Lung (tissue), 12 donors: Measurements from ENCODE around the gene MYLK. TPM values are rescaled to one million over a fixed set of nuclear protein-coding genes. Genes with fewer than 3 reads are reported as not detected.

ENCODE experiments used
- ATAC-seq: fragments of 200-7000 bp; cut with Tn5 transposase; one replicate; pipeline ENCODE4 v1.9.1; 2020; ENCODE audit warnings: moderate number of reproducible peaks; ENCODE audit not compliant: insufficient read depth, low FRiP score
- DNase-seq, 3 donors: peaks; one replicate each; pipeline ENCODE4 v3.0.0-alpha.2; 2013 to 2017
- H3K27ac ChIP-seq, 2 donors: one replicate each; pipeline ENCODE4 v1.5.1; 2013; ENCODE audit warnings: mild to moderate bottlenecking in 2 of 2, moderate library complexity in 2 of 2, control low read depth in 1 of 2, inconsistent platforms in 1 of 2, low read depth in 1 of 2, low read length in 1 of 2
- H3K27me3 ChIP-seq, 3 donors: one replicate each; pipeline ENCODE4 v1.5.1; 2013; ENCODE audit warnings: low read length in 2 of 3; ENCODE audit not compliant: control insufficient read depth in 3 of 3, insufficient read depth in 3 of 3
- H3K36me3 ChIP-seq, 4 donors: one replicate each; pipeline ENCODE4 v1.5.1; 2013; ENCODE audit warnings: low read length in 4 of 4, mild to moderate bottlenecking in 1 of 4, moderate library complexity in 1 of 4; ENCODE audit not compliant: control insufficient read depth in 4 of 4, insufficient read depth in 4 of 4
- H3K4me1 ChIP-seq, 5 donors: one replicate each; pipeline ENCODE4 v1.5.1; 2013; ENCODE audit warnings: low read length in 5 of 5, mild to moderate bottlenecking in 2 of 5, moderate library complexity in 1 of 5; ENCODE audit not compliant: control insufficient read depth in 5 of 5, insufficient read depth in 5 of 5
- H3K4me3 ChIP-seq: one replicate; pipeline ENCODE4 v1.5.1; 2013; ENCODE audit warnings: mild to moderate bottlenecking, control low read depth, moderate library complexity
- H3K9ac ChIP-seq, 2 donors: one replicate each; pipeline ENCODE4 v1.5.1; 2013; ENCODE audit warnings: low read length in 2 of 2, control low read depth in 1 of 2; ENCODE audit not compliant: insufficient read depth in 1 of 2
- H3K9me3 ChIP-seq, 4 donors: one replicate each; pipeline ENCODE4 v1.5.1; 2013; ENCODE audit warnings: low read length in 3 of 4, mild to moderate bottlenecking in 1 of 4, moderate library complexity in 1 of 4; ENCODE audit not compliant: control insufficient read depth in 4 of 4, insufficient read depth in 3 of 4
- WGBS, 2 donors: extraction: QIAGEN DNeasy Blood & Tissue Kit; methylation state at CpG; one replicate each; pipeline ENCODE4 v1.1.7; 2013; 5-methylcytosine and 5-hydroxymethylcytosine counted together
- polyA plus RNA-seq, 2 donors: library from polyadenylated mRNA; stranded (reverse); fragments of 200-250 nt; gene quantifications; one replicate each; pipeline ENCODE4 v1.2.1, GENCODE V29; 2013
- total RNA-seq, 2 donors: library from RNA; depleted of rRNA in 1 of 2; stranded (reverse); fragments of >200 nt in 1 of 2; gene quantifications; one replicate each; pipeline ENCODE4 v1.2.1, GENCODE V29; 2014 to 2021
- TF ChIP-seq, protein P1 (sequence below): IDR thresholded peaks from 2 replicates; pipeline ENCODE4 v1.5.1; 2012; ENCODE audit warnings: mild to moderate bottlenecking; ENCODE audit errors: control extremely low read depth, extremely low read depth
- donor health status: control.
- donor health status: control.
- donor health status: Bipolar disorder and iron deficiency.
- donor health status: healthy.
- donor health status: DM: yes; HTN: yes; CAD: no.

MYLK gene
- total and polyA plus RNA-seq, 4 donors, result 23.3 to 324 (median 112) TPM

DNA sequence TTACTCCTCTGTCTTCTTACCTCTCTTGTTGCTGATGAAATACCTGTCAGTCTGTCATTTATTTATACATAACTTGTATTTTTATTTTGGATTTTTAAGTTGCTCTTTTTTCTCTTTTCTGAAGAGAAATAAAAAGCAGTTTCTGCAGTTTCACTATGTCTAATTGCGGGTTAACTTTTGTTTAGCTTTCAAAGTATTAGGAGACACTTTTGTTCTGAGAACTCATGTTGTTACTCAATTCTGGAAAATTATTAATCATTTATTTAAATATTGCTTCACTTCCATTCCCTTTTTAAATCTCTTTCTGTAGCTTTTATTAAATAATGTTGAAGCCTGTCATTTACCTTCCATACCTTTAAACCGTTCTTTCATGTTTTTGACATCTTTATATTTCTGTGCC lies 29.2 kb downstream of the MYLK start:
- H3K9me3 ChIP-seq, result peaks cover 0 to 5% (median 0%) of the 10 kb centered on the region in 4 donors
- H3K36me3 ChIP-seq, result no peaks in the 10 kb centered on the region
- H3K27ac ChIP-seq, result no peak overlapping the region
- H3K4me3 ChIP-seq, result no peak overlapping the region
- TF ChIP-seq, protein P1, sequence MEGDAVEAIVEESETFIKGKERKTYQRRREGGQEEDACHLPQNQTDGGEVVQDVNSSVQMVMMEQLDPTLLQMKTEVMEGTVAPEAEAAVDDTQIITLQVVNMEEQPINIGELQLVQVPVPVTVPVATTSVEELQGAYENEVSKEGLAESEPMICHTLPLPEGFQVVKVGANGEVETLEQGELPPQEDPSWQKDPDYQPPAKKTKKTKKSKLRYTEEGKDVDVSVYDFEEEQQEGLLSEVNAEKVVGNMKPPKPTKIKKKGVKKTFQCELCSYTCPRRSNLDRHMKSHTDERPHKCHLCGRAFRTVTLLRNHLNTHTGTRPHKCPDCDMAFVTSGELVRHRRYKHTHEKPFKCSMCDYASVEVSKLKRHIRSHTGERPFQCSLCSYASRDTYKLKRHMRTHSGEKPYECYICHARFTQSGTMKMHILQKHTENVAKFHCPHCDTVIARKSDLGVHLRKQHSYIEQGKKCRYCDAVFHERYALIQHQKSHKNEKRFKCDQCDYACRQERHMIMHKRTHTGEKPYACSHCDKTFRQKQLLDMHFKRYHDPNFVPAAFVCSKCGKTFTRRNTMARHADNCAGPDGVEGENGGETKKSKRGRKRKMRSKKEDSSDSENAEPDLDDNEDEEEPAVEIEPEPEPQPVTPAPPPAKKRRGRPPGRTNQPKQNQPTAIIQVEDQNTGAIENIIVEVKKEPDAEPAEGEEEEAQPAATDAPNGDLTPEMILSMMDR, result no peak
- 90 to 91% methylated on average over 2 of the region's 2 CpGs for WGBS, 2 donors
- ATAC-seq (no peak), DNase-seq (no peak)
- no peak overlapping the region for H3K9ac ChIP-seq
- H3K4me1 ChIP-seq, result peaks cover 0 to 5% (median 0%) of the 10 kb centered on the region in 5 donors
- no peaks in the 10 kb centered on the region for H3K27me3 ChIP-seq

DNA sequence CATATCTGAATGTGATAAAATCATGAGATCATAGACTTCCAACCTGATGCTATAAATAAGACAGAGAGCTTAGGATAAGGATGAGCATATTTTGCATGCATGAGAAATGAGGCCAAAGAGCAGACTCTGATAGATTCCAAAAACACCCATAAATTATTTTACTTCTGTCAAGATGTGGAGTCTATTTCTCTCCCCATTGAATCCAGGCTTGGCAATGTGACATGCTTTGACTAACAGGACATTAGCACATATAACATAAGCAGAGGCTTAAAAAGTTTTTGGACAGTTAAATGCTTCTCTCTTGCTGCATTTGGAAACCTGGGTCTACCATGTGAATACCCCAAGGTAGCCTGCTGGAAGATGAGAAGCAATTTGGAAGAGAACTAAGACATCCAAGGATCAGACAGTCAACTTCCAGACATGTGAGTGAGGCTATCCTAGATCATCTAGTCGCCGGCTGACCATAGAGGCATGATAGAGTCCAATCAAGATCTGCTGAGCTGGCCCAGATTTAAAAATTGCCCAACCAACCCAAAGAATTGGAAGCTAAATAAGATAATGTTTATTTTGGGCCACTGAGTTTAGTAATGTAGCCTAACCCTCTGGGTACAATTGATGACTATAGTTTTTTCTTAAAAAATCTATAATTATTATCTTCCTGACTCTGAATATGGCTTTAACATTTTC lies 30.3 kb downstream of the MYLK start:
- H3K9ac ChIP-seq, result no peak overlapping the region
- WGBS, 2 donors, result 80 to 88% methylated on average over 2 of the region's 2 CpGs

DNA sequence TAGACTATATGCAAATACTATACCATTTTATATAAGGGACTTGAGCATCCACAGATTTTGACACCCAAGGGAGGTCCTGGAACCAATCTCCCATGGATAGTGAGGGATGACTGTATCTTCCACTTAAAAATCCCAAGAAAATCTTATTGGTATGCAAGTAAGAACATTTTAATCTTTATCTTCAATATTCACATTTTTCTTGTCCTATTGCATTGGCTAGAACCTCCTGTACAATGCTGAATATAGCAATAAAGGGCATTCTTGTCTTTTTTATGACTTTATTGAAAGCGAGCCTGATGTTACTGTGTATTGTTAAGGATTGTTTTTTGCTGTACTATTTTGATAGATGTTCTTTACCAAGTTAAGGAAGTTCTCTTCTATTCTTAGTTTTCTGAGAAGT lies 36.9 kb downstream of the MYLK start:
- Histone ChIP-seq H3K9ac (no peak overlapping the region), H3K27ac (no peak overlapping the region), H3K9me3 (peaks cover 0 to 11% (median 4%) of the 10 kb centered on the region in 4 donors), H3K36me3 (peaks cover 0 to 7% (median 0%) of the 10 kb centered on the region in 4 donors), H3K4me3 (no peak overlapping the region), H3K27me3 (no peaks in the 10 kb centered on the region), H3K4me1 (no peaks in the 10 kb centered on the region)
- ATAC-seq, result no peak
- TF ChIP-seq, protein P1, result no peak
- 83 to 87% methylated on average over 1 of the region's 1 CpG for WGBS, 2 donors
- no peak for DNase-seq

More for the DNA sequence above, 30.3 kb downstream of the MYLK start:
- ATAC-seq (no peak), DNase-seq (no peak)
- H3K27ac ChIP-seq, result no peak overlapping the region
- TF ChIP-seq, protein P1, result no peak
- no peak overlapping the region for H3K4me3 ChIP-seq
- no peaks in the 10 kb centered on the region for H3K36me3 ChIP-seq
- H3K27me3 ChIP-seq, result no peaks in the 10 kb centered on the region
- H3K9me3 ChIP-seq, result peaks cover 0 to 12% (median 1%) of the 10 kb centered on the region in 4 donors
- peaks cover 0 to 4% (median 0%) of the 10 kb centered on the region in 5 donors for H3K4me1 ChIP-seq
